ENCODE data around the gene FOS.
"Not testable (repeated sequence)": the region's sequence is repeated elsewhere in the genome, so short reads cannot be mapped to it uniquely, and the experiment has no call there.

FOS gene

DNA sequence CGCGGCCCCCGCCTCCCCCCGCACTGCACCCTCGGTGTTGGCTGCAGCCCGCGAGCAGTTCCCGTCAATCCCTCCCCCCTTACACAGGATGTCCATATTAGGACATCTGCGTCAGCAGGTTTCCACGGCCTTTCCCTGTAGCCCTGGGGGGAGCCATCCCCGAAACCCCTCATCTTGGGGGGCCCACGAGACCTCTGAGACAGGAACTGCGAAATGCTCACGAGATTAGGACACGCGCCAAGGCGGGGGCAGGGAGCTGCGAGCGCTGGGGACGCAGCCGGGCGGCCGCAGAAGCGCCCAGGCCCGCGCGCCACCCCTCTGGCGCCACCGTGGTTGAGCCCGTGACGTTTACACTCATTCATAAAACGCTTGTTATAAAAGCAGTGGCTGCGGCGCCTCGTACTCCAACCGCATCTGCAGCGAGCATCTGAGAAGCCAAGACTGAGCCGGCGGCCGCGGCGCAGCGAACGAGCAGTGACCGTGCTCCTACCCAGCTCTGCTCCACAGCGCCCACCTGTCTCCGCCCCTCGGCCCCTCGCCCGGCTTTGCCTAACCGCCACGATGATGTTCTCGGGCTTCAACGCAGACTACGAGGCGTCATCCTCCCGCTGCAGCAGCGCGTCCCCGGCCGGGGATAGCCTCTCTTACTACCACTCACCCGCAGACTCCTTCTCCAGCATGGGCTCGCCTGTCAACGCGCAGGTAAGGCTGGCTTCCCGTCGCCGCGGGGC lies at the start of gene FOS:
Gene FOS (plus strand): TSS at position 407 of the 731 bp plus-strand sequence. CDS start 155 bp downstream, at position 562.
- no peak for DNase-seq (ENCODE audit: low read depth)

DNA sequence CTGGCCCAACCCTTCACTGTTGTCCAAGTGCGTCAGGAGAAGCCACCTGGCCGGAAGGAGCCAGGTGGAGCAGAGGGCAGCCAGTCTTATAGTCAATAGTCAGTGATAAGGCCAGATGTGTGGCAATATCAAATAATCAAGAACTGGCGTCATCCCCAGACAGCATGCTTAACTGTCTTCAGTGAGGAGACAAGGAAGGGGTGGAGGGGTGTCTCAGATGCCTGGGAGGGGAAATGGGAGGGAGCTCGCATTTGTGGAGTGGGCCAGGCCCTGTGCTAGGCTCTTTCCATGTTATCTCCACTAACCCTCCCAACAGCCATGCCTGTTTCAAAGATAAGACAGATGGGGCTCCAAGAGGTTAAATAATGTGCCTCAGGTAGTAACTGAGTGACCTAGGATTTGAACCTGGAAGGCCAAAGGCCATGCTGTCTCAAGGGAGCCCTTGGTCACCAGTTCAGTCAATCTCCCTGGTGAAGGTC lies 48.9 kb upstream of the FOS start:
- DNase-seq (ENCODE audit: low read depth): no peak

DNA sequence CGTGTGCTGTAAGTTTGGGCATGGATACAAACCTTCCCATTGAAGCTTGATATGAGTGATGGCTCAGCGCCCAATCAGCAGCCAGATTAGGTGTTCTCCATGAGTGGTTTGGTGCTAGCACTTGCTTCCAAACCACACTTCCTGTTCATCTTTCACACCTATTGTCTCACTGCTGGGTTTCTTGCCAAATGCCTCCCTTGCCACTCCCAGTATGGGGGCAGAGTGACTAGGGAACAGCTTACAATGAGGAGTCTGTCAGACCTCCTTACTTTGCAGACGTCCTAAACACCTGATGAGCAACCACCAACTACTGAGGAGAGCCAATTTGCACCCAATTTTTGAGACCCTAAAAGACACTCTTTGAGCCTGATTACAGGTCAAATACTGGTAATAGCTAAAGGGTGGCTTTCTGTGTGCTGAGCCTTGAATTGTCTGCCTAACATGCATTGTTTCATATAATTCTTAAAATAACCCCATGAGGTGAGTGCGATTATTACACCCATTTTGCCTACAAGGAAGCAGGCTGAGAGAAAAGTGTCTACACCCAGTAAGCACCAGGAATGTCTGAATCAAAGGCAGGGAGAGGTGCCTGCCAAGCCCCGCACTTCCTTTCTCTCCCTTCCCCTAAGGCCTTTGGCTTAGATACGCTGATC lies 48.4 kb upstream of the FOS start:
- no peak for DNase-seq (ENCODE audit: low read depth)

DNA sequence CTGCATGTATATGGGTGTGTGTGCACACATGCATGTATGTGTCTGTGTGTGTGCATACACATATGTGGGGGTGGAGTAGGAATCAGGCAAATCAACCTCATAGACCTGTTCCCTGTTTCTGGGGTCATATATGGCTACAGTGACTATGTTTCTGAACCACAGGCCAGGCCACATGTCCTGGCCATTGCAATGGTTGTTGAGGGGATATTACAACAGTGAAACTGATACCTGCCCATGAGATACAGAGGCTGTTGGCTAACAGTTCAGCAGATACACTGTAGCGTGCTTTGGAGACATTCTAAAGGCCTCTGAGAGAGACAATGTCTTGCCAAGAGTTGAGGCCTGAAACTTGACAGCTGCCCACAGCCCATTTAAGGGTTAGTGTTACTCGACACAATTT lies 47.3 kb upstream of the FOS start:
- no peak for DNase-seq (ENCODE audit: low read depth)

DNA sequence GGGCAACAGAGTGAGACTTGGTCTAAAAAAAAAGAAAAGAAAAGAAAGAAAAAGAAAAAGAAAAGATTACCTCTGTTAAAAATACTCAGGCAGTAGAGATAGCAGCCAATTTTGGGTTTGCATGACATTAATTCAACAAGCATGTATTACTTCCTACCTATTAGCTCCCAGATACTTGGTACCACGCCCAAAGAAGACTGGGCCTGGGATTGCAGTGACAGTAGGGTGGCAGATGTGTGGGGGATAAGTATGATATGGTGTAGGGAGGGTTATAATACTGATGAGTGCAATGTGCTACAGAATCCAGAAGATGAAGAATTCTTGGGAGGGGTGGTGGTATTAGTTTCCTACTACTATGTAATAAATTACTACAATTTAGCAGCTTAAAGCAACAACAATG lies 46.4 kb upstream of the FOS start:
- DNase-seq (ENCODE audit: low read depth): no peak

DNA sequence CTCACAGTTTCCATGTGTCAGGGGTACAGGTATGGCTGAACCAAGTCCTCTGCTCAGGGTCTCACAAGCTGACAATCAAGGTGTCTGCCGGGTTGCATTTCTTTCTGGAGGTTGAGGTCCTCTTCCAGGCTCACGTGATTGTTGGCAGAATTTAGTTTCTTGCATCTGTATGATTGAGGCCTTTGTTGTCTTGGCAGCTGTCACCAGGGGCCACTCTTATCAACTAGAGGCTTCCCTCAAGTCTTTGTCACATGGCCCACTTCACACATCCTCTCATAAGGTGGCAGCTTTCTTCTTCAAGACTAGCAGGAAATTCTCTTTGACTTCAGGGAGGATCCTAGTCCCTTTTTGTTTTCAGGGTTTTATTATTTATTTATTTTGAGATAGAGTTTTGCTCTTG lies 46.0 kb upstream of the FOS start:
- no peak for DNase-seq (ENCODE audit: low read depth)

DNA sequence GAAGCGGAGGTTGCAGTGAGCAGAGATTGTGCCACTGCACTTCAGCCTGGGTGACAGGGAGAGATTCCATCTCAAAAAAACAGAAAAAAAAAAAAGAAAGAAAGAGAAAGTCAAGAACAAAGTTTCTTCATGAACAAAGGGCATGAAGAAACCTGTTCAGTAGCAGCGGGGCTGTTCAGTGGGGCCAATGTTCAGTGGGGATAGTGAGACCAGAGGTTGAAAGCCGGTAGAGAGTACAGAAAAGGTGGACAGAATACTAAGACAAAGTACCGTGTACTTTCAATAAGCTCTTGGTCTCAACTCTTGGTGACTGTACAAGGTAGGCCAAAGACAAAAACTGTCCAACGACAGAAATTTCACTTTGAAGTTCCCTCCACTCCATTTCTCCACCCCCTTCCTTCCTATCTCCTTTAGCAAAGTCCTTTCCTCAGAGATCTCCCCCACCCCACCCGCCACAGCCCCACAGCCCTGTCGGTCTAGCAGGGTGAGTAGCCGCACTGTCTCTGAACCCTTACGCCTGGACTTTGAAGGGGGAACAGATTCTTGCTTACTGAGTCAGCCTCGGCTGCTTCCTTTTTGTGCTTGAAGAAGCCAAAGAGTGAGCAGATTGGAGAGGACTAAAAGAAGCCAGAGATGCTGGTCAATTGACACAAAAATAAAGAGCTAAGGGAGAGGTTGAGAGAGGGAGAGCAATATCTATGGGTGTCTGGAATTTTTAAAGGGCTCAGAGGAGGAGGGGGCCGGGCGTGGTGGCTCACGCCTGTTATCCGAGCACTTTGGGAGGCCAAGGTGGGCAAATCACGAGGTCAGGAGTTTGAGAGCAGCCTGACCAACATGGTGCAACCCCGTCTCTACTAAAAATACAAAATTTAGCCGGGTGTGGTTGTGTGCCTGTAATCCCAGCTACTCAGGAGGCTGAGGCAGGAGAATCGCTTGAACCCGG lies 44.2 kb upstream of the FOS start:
- DNase-seq (ENCODE audit: low read depth): no peak

DNA sequence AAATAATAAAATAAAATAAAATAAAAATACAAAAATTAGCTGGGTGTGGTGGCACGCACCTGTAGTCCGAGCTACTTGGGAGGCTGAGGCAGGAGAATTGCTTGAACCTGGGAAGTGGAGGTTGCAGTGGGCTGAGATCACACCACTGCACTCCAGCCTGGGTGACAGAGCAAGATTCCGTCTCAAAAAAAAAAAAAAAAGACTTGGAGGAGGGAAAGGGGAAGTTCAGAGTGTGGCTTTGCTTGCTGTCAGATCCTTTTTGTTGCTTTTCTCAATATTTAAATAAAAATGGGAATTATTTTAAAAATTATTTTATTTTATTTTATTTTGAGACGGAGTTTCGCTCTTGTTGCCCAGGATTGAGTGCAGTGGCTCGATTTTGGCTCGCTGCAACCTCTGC lies 43.4 kb upstream of the FOS start:
- DNase-seq (ENCODE audit: low read depth): not testable (repeated sequence)

DNA sequence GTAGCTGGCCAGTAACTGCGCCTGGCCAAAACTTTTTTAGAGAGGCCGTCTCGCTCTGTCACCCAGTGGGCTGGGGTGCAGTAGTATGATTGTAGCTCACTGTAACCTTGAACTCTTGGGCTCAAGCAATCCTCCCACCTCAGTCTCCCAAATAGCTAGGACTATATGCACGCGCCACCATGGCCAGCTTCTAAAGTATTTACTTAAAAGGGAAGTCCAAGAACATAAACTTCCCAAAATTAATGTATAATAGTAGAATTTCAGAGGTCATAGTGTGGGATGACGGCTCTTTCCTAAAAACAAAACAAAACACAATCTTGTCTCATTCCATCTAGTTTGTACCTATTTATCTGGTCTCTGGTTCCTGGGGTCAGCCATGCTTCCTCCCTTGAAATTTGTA lies 42.2 kb upstream of the FOS start:
- DNase-seq (ENCODE audit: low read depth): no peak

DNA sequence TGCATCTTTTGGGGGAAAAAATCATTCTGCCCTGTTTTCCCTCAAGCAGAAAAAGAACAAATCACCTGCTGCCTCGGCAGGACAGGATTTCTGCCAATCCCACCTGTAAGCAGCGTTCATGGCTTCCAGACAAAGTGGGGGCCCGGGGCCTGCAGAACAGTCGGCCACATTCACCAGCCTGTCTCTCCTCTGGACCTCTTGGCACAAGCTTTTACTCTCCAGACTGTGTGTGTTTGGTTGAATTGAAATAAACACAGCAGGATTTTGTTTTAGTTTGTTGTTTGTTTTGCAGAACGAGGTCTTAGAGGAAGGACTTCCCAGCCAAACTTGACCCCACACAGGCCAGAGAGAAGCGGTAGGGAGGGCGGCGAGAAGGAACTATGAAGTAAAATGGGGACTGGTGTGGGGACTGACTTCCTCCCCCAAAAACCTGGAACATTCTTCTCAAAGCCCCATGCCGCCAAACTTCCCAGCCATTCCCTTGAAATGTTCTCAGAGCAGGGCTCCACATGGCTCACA lies 41.7 kb upstream of the FOS start:
- DNase-seq (ENCODE audit: low read depth): no peak

DNA sequence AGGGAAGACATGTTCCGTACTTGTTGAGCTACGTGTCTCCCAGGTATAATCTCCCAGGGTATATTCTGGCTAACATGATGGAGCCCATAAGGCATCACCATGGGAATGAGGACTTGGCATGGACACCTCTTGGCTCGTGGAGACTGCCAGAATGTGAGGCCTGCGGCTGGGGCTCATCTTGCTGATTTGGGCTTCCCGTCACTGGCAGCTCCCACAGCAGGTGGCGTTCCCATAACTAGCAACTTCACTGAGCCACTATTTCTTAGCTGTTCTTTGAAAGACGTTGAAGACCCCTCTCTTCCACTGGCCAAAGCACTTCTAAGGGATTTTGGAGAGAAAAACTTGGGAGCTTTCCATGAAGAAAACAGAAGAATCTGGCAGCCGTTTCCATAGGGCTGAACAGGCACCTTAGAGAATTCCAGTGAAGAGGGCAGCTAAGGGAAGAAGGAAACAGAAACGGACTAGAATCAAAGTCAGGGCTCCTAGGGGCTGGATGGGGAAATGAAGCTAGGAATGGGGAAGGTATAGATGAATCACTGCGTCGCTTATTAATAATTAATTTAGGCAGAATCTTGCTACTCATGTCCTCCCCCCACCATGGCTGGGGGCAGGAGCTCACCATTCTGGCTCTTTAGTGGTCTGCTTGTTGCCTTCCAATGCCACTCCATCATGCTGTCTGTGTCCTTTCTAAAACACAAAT lies 39.7 kb upstream of the FOS start:
- DNase-seq (ENCODE audit: low read depth): no peak

DNA sequence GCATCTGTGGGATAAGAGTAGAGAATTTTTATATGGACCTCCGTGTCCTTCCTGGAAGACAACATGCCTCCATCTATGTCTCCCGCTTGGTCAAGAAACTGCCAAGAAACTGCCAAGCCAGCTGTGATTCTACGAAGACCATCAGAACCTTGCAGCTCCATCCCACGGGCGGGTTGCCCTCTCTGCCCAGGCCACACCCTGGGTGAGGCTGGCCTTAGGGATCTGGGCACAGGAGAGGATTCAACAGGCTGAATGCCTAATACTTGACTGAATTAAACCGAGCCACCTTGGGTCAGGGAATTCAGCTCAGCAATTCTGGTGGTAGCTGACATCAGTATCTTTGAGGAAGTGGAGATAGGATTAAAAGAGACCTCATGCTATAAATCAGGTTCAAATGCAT lies 37.8 kb upstream of the FOS start:
- DNase-seq (ENCODE audit: low read depth): no peak

DNA sequence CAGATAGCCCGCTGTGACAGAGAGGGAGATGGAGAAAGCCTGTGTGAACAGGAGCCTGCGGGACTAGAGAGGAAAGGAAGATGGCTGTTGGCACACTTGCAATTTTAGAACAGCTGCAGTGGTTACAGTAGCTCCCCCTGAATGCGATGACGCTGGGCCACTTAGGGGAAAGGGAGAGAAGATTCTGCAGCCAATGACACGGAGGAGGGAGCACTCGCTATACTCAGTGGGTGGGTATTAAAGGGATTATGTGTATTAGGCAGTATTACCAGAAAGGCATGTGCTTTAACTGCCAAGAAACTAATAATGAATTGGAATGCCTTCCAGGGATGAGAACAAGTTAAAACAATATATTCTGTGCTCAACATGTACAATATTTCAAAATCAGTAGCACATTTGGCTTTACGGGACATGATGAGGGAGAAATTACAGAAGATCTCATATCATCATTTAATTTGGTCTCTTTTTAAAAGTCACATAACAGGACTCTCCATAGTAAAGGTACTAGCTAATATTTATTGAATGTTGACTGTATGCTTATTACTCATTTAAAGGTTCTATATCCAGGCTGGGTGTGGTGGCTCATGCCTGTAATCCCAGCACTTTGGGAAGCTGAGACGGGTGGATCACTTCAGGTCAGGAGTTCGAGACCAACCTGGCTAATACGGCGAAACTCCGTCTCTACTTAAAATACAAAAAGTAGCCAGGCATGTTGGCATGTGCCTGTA lies 35.9 kb upstream of the FOS start:
- peak; percentile 51 for DNase-seq (ENCODE audit: low read depth)

DNA sequence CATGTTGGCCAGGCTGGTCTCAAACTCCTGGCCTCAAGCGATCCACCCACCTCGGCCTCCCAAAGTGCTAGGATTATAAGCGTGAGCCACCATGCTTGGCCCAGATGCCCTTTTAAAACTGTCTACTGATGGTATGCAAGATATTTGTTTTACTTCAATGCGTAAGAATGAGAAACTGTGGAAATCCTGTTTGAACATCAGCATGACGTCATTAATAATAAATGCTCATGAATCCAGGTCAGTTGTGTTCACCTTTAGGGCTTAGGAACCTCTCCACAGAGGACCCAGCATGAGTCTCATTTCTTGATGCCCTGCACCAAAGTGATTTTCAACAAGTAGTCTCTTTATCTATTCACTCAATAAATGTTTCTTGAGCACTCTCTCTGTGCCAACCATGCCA lies 34.5 kb upstream of the FOS start:
- DNase-seq (ENCODE audit: low read depth): no peak

DNA sequence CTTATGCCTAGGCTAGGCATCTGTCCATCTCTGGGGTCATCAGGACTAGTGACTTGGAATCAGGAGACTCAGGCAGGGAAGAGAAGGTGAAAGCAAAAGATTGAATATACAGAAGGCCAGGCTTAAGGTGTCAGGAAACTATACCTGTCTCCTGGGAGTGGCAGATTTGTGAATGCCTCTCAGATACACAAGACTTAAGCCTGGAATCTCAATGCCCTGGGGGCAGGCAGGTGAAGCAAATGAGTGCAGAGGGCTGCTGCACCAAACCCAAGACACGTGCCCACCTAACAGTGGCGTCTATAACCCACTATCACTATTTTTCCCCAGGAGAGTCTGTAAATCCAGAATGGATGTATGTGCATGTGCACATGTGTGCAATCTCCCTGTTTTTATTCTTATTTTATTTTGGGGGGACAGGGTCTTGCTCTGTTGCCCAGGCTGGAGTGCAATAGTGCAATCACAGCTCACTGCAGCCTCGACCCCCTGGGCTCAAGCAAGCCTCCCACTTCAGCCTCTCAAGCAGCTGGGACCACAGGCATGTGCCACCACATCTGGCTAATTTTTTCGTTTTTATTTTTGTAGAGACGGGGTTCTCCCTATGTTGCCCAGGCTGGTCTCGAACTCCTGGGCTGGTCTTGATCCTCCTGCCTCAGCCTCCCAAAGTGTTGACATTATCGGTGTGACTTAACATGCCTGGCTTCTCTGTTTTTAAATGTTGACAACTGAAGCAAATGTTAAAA lies 31.9 kb upstream of the FOS start:
- DNase-seq (ENCODE audit: low read depth): no peak

DNA sequence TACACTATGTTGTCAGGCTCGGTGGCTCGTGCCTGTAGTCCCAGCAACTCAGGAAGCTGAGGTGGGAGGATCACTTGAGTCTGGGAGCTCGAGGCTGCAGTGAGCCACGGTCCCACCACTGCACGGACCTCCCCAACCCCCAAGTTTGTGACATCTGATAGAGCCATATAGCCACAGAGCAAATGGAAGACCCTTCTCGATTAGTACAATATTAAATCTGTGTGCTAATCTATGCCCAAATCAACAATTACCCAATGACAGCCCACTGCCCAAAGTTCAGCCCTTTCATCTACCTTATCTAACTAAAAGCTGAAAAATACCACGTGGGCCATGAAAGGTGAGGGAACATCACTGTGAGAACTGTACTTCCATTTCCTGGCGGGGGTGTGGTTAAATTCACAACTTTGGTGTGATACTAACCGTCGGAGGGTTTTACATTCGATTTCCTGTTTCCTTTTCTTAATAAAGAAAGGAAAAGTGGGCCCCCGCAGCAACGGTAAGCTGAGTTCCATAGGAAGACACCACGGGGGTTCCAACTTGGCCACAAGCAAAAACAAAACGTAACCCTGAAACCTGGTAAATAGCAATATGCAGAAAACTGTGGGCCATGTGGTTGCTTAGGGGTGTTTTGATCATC lies 31.2 kb upstream of the FOS start:
- DNase-seq (ENCODE audit: low read depth): no peak

DNA sequence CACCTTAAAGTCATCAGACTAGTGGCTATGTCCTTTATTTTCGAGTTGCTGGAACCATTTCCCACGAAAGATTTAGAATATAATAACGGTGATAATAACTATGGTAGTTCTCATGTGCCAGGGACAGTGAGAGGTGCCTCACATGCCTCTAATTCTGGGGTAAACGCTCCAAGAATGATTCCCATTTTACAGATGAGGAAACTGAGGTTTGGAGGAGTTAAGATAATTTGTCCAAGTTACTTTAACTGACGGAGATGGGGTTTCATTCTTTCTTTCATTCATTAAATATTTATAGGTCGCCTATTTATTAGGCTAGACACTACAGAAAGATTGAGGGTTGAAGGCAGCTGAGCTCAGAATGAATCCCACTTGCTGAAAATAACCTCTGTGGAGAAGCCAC lies 30.7 kb upstream of the FOS start:
- no peak for DNase-seq (ENCODE audit: low read depth)

DNA sequence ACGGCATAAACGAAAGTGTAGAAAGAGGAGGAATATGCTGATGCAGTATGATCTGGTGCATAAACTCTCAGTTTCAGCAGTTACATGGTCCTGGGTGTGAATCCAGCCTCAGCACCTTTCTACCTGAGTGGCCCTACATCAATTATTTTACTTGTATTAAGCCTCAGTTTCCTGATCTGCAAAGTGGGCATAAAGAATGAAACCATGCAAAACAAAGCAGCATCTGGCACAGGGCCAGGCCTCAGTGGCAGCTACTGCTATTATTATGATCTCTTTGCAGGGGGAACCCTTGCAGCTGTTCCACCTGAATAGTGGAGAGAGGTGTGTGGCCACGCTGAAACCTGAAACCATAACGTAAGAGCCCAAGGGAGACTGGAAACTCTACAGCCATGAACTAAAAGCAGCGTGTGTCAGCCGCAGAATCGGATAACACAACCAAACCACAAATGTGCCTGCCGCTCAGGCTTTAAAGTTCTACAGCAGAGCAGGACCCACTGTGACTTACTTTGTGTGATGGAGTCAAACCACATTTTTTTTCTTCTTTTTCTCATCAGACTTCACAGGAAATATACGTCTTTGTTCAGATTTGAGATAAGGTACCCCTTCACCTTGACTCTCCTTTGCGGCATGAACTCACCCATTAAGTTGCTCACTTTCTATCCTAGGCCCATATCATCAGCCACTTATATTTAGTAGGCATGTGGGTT lies 29.2 kb upstream of the FOS start:
- no peak for DNase-seq (ENCODE audit: low read depth)

DNA sequence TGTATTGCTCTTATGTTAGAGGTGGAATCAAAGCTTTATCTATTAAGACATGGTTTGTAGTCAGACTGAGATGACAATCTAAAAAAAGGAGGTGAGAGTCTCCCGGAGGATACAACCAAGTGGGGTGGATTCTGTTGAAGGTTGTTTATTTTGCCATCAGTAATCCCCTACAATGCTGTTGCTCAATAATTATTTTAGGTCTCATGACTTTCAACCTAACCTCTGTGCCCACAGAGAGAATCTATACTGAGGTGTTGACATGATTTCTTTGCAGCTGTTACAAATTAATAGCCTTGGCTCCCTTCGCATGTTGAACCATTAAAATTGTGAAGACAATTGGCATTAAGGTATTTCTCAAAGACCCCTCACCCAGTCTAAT lies 28.7 kb upstream of the FOS start:
- DNase-seq (ENCODE audit: low read depth): no peak

All from GM04503 (cell line).